Smooth muscle cell (in vitro differentiated cells): ENCODE measurements around the gene RAB4A. TPM values are rescaled to one million over a fixed set of nuclear protein-coding genes. Genes with fewer than 3 reads are reported as not detected.
A peak's percentile ranks its signal among the peaks of the same experiment; 100 is the strongest.

Experiments
- DNase-seq: peaks from one replicate; lab custom pipeline; 2025; ENCODE audit not compliant: unreplicated experiment; lab: John Stamatoyannopoulos, UW
- H2AFZ ChIP-seq: fragments of 200-600 bp; sonication (generic); 2 replicates; pipeline ENCODE4 v1.6.0; 2016; ENCODE audit warnings: antibody characterized with exemption, low read depth, mild to moderate bottlenecking
- H3F3A ChIP-seq: fragments of 200-600 bp; sonication (generic); 2 replicates; pipeline ENCODE4 v1.6.0; 2017; ENCODE audit warnings: antibody characterized with exemption, low read depth
- H3K27ac ChIP-seq: fragments of 200-600 bp; sonication (generic); 2 replicates; pipeline ENCODE4 v1.5.1; 2016; ENCODE audit warnings: low read depth, mild to moderate bottlenecking
- H3K27me3 ChIP-seq: fragments of 200-600 bp; sonication (generic); 2 replicates; pipeline ENCODE4 v1.6.1; 2016; ENCODE audit warnings: low read depth, mild to moderate bottlenecking
- H3K36me3 ChIP-seq: fragments of 200-600 bp; sonication (generic); 2 replicates; pipeline ENCODE4 v1.5.1; 2016; ENCODE audit warnings: low read depth
- H3K4me1 ChIP-seq: fragments of 200-600 bp; sonication (generic); 2 replicates; pipeline ENCODE4 v1.5.1; 2016; ENCODE audit warnings: low read depth
- H3K4me2 ChIP-seq: fragments of 200-600 bp; sonication (generic); 2 replicates; pipeline ENCODE4 v1.6.0; 2016; ENCODE audit warnings: mild to moderate bottlenecking
- H3K4me3 ChIP-seq: fragments of 200-600 bp; sonication (generic); 2 replicates; pipeline ENCODE4 v1.5.1; 2016; ENCODE audit warnings: mild to moderate bottlenecking
- H3K79me2 ChIP-seq: fragments of 200-600 bp; sonication (generic); 2 replicates; pipeline ENCODE4 v1.6.0; 2016; ENCODE audit warnings: low read depth, mild to moderate bottlenecking
- H3K9ac ChIP-seq: fragments of 200-600 bp; sonication (generic); 2 replicates; pipeline ENCODE4 v1.6.0; 2016; ENCODE audit warnings: low read depth
- H3K9me3 ChIP-seq: fragments of 200-600 bp; sonication (generic); replicated peaks from 2 replicates; pipeline ENCODE4 v1.5.1; 2016; ENCODE audit warnings: low read depth
- H4K20me1 ChIP-seq: fragments of 200-600 bp; sonication (generic); 2 replicates; pipeline ENCODE4 v1.6.0; 2016; ENCODE audit warnings: low read depth
- WGBS: methylation state at CpG from one replicate; pipeline ENCODE4 v1.1.7; 2016; ENCODE audit warnings: low lambda C conversion rate; 5-methylcytosine and 5-hydroxymethylcytosine counted together
- polyA plus RNA-seq: library from polyadenylated mRNA; unstranded; fragments of >200 nt; fragmentation: Nextera tagmentation; extraction: Ambion mirVana; gene quantifications from 2 replicates; pipeline ENCODE4 v1.2.1, GENCODE V29; 2016
- total RNA-seq: library from RNA; depleted of rRNA; stranded (reverse); fragments of >200 nt; gene quantifications from 2 replicates; pipeline ENCODE4 v1.2.3, GENCODE V29; 2014
- TF ChIP-seq, protein P1 (sequence below): fragments of 200-600 bp; sonication (generic); IDR thresholded peaks from 2 replicates; pipeline ENCODE4 v1.5.1; 2017; ENCODE audit warnings: borderline replicate concordance, mild to moderate bottlenecking, antibody characterized with exemption; ENCODE audit not compliant: insufficient read depth, poor library complexity, severe bottlenecking

The RAB4A gene
- total and polyA plus RNA-seq, 2 experiments from 2014 or later: 43.9 to 52.7 TPM

DNA sequence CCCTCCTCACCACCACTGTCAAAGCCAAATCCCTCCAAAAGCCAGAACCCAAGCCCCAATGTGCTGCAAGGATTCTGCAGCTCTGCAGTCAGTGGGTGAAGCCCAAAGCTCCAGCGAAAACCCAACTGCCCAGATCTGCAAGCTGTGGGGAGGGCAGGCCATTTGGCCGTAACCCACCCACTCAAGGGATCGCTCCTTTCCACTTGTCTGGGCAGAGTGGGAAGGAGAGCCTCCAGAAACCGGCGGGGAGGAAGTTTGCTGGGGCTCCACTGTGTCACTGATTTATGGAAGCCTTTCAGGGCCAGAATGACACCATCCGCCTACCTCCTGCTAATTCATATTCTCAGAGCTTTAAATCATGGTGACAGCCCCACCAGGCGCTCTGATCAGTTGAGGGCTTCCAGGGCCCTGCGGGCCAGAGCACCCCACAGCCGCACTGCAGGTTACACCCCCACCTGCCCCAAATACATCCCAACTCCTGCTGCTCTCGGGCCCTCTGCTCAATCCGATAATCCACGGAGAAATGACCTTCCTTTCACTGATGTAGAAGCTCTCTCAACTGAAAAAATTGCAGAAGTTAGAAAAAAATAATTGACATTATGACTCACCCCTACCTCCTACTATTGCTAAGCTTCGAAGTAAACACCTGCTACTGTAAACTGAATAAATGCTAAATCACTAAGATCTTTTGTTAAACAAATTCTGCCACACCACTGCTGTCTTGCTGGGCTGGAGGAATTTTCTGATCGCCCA is 40.6 kb upstream of the RAB4A start:
- Histone ChIP-seq H3K27ac (peak overlapping the region; percentile 93), H2AFZ (no peak overlapping the region)
- 29% methylated on average over 14 of the region's 14 CpGs for WGBS

DNA sequence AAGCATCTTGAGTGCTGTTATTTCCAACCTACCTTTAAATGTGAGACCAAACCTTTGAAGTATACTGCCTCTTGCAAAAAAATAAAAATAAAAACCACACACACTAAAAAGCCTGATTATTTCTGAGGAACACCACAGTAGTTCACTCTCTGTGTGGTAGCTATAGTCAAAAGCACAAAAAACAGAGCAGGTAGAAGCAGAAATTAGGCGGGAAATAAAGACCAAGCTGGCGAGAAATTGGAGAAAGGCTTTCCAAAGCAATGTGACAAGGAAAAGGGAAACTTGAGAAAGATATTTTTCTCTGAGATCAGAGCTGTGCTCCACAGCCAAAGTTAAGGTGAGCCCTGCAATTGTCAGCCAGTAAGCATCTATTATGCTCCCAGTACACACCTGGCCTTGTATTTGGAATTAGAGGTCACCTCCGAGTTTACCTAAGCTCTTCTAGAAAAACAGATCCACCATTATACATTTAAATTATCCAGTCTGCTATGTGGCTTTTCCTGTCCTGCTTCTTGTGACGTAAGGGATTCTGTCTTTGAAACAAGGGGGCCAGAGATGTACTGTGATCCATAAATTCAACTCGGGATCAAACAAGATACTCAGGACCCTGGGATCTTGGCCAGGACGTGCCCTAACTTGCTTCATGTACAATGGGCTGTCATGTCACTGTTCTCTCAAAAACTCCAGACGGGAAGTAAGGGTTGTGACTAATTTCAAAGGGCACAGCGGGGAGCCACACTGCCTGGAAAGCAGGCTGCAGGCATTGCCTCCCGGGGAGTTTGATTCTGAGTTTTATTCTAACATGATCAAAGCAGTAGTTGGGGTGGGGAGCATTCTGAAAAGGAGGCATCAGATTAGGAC is 39.8 kb upstream of the RAB4A start:
- H3K4me3 ChIP-seq: no peak overlapping the region
- TF ChIP-seq, protein P1, sequence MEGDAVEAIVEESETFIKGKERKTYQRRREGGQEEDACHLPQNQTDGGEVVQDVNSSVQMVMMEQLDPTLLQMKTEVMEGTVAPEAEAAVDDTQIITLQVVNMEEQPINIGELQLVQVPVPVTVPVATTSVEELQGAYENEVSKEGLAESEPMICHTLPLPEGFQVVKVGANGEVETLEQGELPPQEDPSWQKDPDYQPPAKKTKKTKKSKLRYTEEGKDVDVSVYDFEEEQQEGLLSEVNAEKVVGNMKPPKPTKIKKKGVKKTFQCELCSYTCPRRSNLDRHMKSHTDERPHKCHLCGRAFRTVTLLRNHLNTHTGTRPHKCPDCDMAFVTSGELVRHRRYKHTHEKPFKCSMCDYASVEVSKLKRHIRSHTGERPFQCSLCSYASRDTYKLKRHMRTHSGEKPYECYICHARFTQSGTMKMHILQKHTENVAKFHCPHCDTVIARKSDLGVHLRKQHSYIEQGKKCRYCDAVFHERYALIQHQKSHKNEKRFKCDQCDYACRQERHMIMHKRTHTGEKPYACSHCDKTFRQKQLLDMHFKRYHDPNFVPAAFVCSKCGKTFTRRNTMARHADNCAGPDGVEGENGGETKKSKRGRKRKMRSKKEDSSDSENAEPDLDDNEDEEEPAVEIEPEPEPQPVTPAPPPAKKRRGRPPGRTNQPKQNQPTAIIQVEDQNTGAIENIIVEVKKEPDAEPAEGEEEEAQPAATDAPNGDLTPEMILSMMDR: no peak
- 31% methylated on average over 9 of the region's 9 CpGs for WGBS
- H4K20me1 ChIP-seq: no peaks in the 10 kb centered on the region
- H3F3A ChIP-seq: no peaks in the 10 kb centered on the region
- no peaks in the 10 kb centered on the region for H3K79me2 ChIP-seq
- peak overlapping the region; percentile 29 for H3K4me2 ChIP-seq
- peak overlapping the region; percentile 93 for H3K27ac ChIP-seq
- no peaks in the 10 kb centered on the region for H3K36me3 ChIP-seq
- H3K4me1 ChIP-seq: peaks cover 41% of the 10 kb centered on the region
- peak overlapping the region; percentile 68 for H3K9ac ChIP-seq
- no peaks in the 10 kb centered on the region for H3K27me3 ChIP-seq
- H3K9me3 ChIP-seq: no peaks in the 10 kb centered on the region
- no peak for DNase-seq
- H2AFZ ChIP-seq: no peak overlapping the region

More for the DNA sequence above, 40.6 kb upstream of the RAB4A start:
- Histone ChIP-seq H3K27me3 (no peaks in the 10 kb centered on the region), H3K9ac (peak overlapping the region; percentile 68), H4K20me1 (no peaks in the 10 kb centered on the region), H3F3A (no peaks in the 10 kb centered on the region), H3K4me3 (no peak overlapping the region), H3K4me2 (peak overlapping the region; percentile 63), H3K79me2 (no peaks in the 10 kb centered on the region), H3K36me3 (no peaks in the 10 kb centered on the region), H3K9me3 (no peaks in the 10 kb centered on the region), H3K4me1 (peaks cover 41% of the 10 kb centered on the region)
- DNase-seq: no peak
- TF ChIP-seq, protein P1: no peak

DNA sequence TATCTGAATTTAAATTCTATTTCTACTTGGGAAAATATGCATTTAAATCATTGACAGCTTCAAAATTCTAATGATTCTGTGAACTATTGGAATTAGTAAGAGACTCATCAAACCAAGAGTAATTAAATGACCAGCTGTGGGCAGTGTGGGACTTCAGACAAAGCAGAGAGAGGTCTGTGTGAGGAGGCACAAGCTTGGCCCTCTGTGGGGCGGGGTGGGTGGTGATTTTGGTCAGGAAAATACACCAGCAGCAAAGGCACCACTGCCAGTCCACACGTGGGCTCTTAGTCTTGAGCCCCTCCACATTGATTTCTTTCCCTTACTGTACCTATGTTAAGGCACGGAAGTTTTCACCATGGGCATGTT is 39.2 kb upstream of the RAB4A start:
- peak overlapping the region; percentile 29 for H3K4me2 ChIP-seq
- no peak for DNase-seq
- WGBS: 72% methylated on average over 3 of the region's 3 CpGs

More for the DNA sequence above, 39.2 kb upstream of the RAB4A start:
- TF ChIP-seq, protein P1: no peak
- no peaks in the 10 kb centered on the region for H3K36me3 ChIP-seq
- H3K4me1 ChIP-seq: peaks cover 41% of the 10 kb centered on the region
- no peaks in the 10 kb centered on the region for H4K20me1 ChIP-seq
- peak overlapping the region; percentile 68 for H3K9ac ChIP-seq
- H3K9me3 ChIP-seq: no peaks in the 10 kb centered on the region
- peak overlapping the region; percentile 93 for H3K27ac ChIP-seq
- no peak overlapping the region for H2AFZ ChIP-seq
- no peaks in the 10 kb centered on the region for H3K27me3 ChIP-seq
- no peak overlapping the region for H3K4me3 ChIP-seq
- H3F3A ChIP-seq: no peaks in the 10 kb centered on the region
- H3K79me2 ChIP-seq: no peaks in the 10 kb centered on the region
